HG03159 (cell line): ENCODE data around the gene SHROOM2.

Source experiments
- ATAC-seq: cut with Tn5 transposase; IDR thresholded peaks from one replicate; pipeline ENCODE4 v1.9.1; 2021; ENCODE audit warnings: mild to moderate bottlenecking, moderate library complexity; ENCODE audit not compliant: unreplicated experiment

Gene SHROOM2

DNA sequence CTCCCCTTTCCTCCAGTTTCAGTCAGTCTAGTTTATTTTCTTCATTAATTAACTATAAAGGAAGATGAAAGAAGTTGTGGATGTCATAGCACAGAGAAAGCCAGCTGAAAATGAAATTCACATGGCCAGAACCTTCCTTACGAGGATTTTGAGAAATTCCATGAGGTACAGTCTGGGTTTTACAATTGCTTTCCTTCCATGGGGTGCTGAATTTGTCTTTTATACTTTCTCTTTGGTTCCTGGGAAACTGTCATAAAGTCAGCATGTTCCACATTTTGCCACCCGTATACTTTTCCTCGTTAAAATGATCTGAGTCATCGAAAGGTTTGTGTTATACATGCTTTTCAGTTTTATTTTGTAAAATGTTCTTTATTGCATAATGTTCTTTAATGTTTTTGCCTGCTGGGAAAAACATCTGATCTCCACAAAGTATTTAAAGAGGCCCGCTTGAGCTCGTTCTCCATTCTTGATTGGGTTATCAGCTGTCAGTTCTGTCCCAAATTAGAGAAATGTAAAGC lies 102.8 kb downstream of the SHROOM2 start:
- ATAC-seq: no peak

DNA sequence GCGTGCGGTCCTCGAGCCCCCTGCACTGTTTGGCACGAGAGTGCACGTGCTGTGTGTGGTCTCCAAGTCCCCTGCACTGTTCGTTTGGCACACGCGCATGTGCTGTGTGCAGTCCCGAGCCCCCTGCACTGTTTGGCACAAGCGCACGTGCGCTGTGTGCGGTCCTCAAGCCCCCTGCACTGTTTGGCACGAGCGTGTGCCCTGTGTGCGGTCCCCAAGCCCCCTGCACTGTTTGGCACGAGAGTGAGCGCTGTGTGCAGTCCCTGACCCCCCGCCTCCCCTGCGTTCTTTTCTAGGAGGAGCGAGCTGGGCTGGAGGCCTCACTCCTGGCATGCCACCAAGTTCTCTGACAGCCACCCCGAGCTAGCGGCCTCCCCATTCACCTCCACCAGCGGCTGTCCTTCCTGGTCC lies 104.5 kb downstream of the SHROOM2 start:
- no peak for ATAC-seq

- ATAC-seq: no peak
Observed at GRCh38 chrX:9895225-9895912, 109.1 kb downstream of the SHROOM2 start.

GRCh38 chrX:9897761-9898161 lies 111.5 kb downstream of the SHROOM2 start:
- no peak for ATAC-seq

GRCh38 chrX:9899640-9900111 lies 113.4 kb downstream of the SHROOM2 start:
- ATAC-seq: no peak

- ATAC-seq: no peak
Observed at GRCh38 chrX:9902656-9903055, 116.4 kb downstream of the SHROOM2 start.

DNA sequence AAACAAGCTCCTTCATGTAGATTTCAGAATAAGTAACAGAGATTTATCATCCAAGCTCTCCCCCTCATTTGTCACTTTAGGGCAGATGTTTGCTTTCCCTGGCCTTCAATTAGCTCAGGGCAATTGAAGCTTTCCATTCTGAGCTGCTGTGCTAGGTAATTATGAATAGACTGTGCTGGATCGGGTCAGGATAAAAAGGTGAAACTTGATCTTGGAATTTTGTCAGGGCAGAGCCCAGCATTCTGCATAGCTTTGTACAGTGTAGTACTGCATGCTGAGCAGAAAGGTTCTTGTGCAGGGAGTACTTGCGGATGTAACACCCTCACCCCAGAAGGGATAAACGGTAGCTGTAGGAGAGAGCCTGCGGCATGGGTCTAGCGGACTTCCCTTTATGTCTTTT lies 116.9 kb downstream of the SHROOM2 start:
- no peak for ATAC-seq

- no peak for ATAC-seq
Observed at GRCh38 chrX:9905288-9905687, 119.1 kb downstream of the SHROOM2 start.

- ATAC-seq: no peak
Observed at GRCh38 chrX:9905721-9906120, 119.5 kb downstream of the SHROOM2 start.

DNA sequence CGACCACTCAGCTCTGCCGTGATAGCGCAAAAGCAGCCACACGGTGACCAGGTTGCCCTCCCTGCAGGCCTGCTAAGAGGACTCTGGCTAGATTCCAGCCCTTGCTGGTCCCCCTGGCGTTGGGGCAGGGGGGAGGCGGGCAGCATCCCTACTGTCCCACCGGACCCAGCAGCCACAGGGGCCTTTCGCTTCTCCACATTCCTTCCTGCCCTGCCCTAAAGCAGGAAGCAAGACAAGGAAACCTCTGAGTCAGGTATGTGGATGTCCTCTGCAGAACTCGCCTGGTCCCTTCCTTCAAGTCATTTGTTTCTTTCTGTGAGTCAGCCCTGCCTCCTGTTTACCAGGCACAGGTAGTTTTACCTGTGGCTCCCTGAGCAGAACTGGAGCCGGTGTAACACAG lies 120.7 kb downstream of the SHROOM2 start:
- ATAC-seq: no peak

GRCh38 chrX:9907645-9908387 lies 121.6 kb downstream of the SHROOM2 start:
- ATAC-seq: no peak

- no peak for ATAC-seq
Observed at GRCh38 chrX:9909254-9909653, 123.0 kb downstream of the SHROOM2 start.

GRCh38 chrX:9911487-9911886 lies 125.3 kb downstream of the SHROOM2 start:
- ATAC-seq: no peak

DNA sequence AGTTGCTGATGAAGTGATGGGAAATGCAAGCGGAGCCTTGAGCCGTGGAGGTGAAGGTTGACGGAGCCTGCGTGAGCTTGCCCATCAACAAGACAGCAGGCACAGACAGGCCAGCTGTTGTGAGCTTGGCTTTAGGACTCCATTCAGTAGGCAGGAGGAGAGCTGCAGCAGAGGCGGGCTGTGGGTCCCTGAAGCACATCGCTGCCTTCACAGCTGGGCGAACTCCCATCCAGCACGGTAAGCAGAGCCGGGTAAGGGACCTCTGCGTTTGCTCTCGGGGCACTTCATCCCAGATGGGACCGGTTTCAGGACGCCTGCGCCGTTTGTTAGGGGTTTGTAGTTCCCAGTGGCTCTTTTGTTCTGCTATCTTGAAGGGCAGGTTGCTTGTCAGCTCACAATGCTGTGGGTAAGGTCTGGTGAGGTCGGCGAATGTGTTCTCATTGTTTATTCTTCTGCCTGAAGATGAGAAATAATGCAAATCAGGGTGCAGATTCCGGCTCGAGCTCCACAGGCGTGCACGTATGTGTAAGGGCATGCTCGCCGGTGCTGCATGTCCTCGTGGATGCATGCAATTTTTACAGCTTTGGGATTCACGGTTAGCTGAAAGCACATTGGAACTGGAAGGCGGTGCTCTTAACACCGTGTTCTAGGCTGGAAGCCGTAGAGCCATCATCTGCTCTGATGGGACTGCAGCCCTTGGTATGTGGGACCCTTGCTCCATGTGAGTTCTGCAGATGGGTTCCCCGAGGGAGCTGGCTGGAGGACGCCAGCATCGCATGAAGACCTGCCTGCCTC lies 126.3 kb downstream of the SHROOM2 start:
- ATAC-seq: no peak

GRCh38 chrX:9913146-9913433 lies 126.9 kb downstream of the SHROOM2 start:
- ATAC-seq: no peak

DNA sequence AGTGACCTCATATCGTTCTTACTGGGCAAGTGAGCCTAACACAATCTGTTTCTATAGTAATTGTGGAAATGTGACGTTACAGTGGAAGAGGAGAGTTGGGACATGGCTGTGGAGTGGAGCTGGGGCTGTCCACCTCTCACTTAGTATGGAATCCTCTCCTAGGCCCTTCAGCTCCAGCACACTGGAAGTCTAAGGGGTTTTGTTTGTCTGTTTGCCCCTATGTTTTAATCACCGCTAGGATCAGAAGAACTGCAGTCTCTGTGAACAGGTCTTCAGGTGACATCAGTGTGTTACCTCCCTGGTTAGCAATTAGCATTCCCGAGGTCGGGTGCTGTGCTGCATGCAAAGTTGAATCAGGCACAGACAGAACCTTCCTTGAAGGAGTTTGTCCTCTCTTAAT lies 131.6 kb downstream of the SHROOM2 start:
- ATAC-seq: no peak

DNA sequence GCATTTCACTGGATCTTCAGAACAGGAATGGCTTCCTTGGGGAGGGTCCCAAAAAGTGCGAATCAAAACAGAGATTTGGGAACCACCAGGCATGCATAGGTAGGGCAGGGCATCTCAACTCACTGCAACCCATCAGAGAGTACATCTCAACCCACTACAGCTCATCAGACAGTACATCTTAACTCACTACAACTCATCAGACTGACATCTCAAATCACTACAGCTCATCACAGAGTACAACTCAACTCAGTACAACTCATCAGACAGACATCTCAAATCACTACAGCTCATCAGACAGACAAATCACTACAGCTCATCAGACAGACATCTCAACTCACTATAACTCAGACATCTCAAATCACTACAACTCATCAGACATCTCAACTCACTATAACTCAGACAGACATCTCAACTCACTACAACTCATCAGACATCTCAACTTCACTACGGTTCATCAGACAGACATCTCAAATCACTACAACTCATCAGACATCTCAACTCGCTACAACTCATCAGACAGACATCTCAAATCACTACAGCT lies 133.5 kb downstream of the SHROOM2 start:
- no peak for ATAC-seq

DNA sequence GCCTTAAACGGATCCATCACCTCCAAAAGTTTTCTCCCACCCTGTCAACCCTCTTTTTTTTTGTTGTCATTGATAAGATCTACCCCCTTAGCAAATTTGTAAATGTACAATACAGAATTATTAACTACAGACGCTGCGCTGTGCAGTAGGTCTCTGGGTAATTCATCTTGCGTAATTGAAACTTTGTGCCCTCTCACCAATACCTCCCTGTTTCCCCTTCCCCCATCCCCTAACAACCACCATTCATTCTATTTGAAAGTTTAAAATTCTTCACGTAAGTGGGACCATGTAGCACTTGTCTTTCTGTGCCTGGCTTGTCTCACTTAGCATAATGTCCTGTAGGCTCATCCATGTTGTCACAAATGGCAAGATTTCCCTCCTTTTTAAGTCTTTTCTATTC lies 135.2 kb downstream of the SHROOM2 start:
- ATAC-seq: no peak

DNA sequence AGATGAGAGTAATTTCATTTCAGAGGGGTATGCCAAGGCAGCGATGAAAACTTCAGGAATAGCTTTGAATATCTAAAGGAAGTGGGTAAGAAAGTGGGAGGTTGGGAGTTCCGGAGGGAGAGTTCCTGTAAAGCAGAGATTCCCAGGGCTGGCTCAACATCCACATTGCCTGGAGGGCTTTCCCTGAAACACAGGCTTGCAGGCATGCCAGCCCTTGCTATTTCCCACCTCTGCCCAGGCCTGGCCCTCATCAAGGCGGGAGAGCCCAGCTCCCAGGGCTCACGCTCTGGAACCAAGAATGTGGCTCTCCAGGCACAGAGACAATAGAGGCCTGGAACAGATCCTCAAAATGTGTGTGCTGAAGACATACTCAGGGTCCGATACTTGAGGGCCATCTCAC lies 137.1 kb downstream of the SHROOM2 start:
- ATAC-seq: no peak

GRCh38 chrX:9926002-9926401 lies 139.8 kb downstream of the SHROOM2 start:
- no peak for ATAC-seq

- no peak for ATAC-seq
Observed at GRCh38 chrX:9927698-9928482, 141.7 kb downstream of the SHROOM2 start.
